DMS53 treated with DMSO at 0.1 percent for 48 hours (cell line): ENCODE results near the gene SLC27A5.
A peak's percentile ranks its signal among the peaks of the same experiment; 100 is the strongest.
"Not testable (repeated sequence)": the region's sequence is repeated elsewhere in the genome, so short reads cannot be mapped to it uniquely, and the experiment has no call there.

Source experiments
- DNase-seq: peaks from one replicate; lab custom pipeline; 2025; ENCODE audit not compliant: unreplicated experiment; lab: John Stamatoyannopoulos, UW

The SLC27A5 gene

DNA sequence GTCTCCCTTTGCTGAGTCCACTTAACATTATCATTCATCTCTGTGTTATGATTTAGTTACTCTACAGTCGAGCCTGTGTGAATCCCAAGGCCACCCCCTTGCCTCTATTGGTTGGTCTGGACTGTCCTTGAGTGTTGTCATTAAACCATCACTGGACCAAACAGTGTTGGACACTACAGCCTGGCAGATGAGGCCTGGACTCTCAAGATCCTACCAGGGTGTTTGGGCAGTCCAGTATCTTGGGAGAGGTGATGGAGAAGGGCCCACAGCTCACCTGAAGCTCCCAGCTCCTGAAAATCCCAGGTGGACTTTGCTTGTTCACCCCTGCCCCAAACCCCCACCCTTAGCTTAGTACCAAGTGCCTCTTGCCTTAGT, 39.3 kb upstream of the SLC27A5 start:
- DNase-seq = no peak

DNA sequence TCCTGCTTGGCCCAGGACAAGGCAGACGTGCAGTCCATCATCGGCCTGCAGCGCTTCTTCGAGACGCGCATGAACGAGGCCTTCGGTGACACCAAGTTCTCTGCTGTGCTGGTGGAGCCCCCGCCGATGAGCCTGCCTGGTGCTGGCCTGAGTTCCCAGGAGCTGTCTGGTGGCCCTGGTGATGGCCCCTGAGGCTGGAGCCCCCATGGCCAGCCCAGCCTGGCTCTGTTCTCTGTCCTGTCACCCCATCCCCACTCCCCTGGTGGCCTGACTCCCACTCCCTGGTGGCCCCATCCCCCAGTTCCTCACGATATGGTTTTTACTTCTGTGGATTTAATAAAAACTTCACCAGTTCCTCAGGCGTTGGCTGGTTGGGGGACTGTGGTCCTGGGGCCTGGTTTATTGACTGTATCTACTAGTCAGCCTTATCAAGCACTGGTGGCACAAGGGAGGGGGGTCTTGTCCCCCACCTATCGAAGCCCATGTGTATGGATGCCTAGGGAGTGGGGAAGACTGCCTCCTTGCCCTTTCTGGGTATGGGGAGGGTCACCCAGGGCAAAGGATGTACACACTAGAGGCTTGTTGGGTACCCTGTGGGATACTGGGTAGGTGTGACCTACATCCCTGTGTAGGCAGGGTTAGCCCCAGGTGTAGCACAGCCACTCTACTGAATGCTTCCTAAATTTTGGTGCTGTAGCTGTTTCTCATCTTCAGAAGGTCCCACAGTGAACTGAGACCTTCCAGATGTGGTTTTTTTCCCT, 38.8 kb upstream of the SLC27A5 start:
- no peak for DNase-seq

DNA sequence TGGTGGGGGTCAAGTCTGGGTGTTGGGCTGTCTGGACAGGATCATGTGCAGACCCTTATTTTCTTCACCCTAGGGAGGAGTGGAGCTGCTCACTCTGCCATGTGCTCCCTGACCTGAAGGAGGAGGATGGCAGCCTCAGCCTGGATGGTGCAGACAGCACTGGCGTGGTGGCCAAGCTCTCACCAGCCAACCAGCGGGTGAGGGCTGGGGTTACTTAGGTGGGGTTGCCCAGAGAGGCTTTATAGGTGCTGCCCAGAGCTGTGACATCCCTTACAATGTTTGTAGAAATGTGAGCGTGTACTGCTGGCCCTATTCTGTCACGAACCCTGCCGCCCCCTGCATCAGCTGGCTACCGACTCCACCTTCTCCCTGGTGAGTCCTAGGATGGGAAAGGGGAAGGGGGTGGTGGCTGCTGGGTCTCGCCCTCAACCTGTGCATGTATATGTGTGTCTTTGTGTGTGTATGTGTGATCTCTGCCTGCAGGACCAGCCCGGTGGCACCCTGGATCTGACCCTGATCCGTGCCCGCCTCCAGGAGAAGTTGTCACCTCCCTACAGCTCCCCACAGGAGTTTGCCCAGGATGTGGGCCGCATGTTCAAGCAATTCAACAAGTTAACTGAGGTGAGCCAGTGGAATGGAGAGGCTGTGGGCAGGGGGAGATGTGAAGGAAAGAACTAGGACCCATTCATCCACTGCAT, 38.0 kb upstream of the SLC27A5 start:
- no peak for DNase-seq

GRCh38 chr19:58548859-58549663, 37.3 kb upstream of the SLC27A5 start:
- DNase-seq = no peak

GRCh38 chr19:58547323-58548312, 35.8 kb upstream of the SLC27A5 start:
- no peak for DNase-seq

DNA sequence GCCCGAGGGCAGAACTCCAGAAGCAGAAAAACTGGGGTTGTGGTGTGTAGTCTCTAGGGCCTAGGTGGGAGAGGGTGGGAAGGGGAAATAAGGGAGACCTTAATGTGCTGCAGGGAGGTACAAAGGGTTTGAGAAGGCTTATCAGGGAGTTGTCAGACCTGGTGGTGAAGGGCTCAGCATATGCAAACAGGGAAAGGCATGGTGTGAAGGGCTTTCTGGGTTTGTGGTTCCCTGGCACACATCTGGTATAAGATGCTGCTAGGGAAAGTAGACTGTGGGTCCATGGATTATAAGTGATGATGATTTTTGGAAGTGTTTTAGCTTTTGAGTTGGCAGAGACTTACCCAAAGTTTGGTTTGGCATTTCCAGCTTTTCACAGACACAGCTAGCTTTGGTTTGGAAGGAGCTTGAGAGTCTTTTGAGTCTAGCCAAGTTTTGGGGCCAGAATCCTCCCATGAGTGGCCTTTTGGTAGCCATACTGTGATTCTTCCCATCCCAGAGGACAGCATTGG, 34.3 kb upstream of the SLC27A5 start:
- no peak for DNase-seq

DNA sequence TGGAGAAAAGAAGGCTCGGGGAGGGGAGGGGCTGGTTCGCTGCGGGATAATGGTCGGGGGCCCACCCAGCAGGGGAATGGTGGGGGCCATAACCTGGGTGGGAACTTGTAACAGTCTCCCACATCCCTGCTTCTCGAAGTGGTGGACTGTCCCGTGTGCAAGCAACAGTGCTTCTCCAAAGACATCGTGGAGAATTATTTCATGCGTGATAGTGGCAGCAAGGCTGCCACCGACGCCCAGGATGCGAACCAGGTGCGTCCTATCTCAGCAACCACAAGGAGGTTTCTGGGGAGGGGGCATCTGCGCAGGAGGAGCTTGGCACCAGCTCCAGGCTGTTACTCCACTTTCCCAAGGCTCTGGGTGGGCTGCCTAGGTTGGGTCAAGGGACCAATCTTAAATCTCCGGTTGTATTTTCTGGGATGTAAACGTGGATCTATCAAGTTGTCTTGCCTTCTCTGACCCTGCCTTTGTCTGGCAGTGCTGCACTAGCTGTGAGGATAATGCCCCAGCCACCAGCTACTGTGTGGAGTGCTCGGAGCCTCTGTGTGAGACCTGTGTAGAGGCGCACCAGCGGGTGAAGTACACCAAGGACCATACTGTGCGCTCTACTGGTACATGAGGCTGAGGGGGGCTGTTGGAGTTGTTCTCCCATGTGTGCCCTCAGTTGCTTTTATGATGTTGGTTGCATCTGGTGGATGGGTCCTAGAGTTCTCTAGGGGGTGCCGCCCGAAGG, 33.7 kb upstream of the SLC27A5 start:
- DNase-seq = no peak

GRCh38 chr19:58544591-58545285, 32.9 kb upstream of the SLC27A5 start:
- no peak for DNase-seq

GRCh38 chr19:58543826-58544590, 32.2 kb upstream of the SLC27A5 start, which contains the start of gene TRIM28:
Gene TRIM28 (plus strand): TSS chr19:58544064. CDS start chr19:58544758, 694 bp downstream.
- no peak for DNase-seq

DNA sequence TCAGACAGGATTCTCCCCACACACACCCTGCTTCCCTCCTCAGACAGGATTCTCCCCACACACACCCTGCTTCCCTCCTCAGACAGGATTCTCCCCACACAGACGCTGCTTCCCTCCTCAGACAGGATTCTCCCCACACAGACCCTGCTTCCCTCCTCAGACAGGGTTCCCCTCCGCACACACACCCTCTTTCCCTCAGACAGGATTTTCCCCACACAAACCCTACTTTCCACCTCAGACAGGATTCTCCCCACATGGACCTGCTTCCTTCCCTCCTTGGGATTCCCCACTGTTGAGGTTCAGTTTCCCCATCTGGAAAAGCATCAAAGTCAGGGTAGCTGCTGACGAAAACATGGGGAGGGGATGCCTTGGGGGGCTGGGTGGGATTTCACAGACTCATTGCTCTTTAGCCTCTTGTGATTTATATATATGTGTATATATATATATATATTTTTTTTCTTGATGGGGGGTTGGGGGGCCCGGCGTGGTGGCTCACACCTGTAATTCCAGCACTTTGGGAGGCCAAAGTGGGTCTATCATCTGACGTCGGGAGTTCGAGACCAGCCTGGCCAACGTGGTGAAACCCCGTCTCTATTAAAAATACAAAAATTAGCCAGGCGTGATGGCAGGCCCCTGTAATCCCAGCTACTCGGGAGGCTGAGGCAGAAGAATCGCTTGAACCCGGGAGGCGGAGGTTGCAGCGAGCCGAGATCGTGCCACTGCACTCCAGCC, 31.0 kb upstream of the SLC27A5 start:
- DNase-seq = not testable (repeated sequence)

DNA sequence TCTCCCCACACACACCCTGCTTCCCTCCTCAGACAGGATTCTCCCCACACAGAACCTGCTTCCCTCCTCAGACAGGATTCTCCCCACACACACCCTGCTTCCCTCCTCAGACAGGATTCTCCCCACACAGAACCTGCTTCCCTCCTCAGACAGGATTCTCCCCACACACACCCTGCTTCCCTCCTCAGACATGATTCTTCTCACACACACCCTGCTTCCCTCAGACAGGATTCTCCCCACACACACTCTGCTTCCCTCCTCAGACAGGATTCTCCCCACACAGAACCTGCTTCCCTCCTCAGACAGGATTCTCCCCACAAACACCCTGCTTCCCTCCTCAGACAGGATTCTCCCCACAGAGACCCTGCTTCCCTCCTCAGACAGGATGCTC, 27.4 kb upstream of the SLC27A5 start:
- DNase-seq = not testable (repeated sequence)

DNA sequence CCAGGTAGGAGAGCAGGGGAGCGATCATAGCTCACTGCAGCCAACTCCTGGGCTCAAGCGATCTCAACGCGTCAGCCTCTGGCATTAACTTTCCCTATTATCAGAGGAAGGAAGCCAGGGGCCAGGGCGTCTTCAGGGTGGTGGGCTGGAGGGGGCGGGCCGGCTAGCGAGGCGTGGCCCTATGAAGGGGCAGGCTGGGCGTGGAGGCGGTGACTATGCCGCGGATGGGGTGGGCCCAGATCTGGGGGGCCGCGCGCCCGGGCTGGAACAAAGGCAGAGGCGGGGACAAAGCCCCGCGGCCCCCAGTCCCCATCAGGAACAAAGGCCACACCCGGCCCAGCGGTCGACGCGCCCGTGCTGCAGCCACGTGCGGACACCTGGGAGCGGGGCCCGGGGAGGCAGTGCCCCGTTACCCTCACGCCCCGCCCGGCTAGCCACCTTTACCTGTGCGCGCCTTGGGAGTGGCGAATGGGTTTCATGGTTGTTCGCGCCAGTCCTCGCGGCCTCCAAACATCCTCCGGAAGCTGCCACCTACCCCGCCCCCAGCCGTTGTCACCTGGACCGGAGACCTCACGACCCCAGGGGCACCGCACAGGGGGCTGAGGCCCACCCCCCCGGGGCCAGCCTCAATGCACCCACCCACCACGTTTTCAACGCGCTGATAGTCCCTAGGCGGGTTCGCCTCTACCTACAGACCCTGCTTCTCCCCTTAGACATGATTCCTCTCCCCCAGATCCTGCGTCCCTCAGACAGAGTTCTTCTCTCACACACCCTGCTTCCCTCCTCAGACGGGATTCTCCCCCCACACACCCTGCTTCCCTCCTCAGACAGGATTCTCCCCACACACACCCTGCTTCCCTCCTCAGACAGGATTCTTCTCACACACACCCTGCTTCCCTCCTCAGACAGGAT, 26.7 kb upstream of the SLC27A5 start:
- DNase-seq = peak; percentile 34

DNA sequence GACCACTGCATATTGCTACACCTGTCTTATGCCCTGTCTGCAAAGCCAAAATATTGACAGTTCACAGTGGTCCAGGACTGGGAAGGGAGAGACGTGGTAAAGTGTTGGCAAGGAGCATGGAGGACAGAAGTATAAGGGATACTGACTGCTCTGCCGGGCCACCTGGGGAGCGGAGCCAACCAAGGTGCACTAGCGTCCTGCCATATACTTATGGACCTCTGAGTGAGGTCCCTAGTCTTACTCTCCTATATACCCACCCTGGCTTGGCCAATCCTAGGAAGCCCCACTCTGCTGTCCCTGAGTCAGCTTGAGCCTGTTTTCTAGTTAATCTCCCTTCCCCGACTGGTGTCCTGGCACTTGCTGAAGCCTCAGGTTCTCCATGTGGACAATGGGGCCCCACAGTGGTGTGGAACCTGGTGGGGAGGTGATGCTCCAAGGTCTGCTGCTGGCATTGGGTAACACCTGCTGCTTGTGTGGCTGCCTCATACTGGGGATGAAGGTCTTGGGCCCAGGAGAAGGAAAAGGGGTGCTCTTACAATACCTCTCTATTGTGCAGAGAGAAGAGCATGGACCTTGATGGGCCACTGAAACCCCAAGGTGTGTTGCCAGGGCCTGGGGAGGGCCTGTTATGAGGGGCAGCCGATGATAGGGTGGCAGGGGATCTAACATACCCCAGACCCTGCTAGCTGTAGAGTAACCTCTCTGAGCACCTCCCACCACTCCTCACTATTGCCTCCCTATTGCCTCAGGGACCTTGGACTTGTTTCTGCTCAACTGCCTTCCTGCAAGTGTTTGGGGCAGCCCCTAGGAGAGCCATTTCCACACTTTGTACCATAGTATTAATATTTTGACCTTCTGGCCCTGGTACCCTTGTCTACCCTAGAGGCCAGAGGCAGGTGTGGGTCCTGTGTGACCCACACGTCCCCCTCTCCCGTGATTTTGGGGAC, 25.3 kb upstream of the SLC27A5 start:
- no peak for DNase-seq

- no peak for DNase-seq
Measured at GRCh38 chr19:58535857-58536256, 24.1 kb upstream of the SLC27A5 start.

GRCh38 chr19:58531034-58531840, 19.4 kb upstream of the SLC27A5 start:
- DNase-seq = no peak
